SK-N-SH (cell line): ENCODE measurements around the gene TRPC6.

ENCODE experiments used
- CHD2 ChIP-seq: fragments of 150-350 bp; IDR thresholded peaks from 2 replicates; pipeline ENCODE4 v1.6.1; 2018; ENCODE audit warnings: low read length; ENCODE audit not compliant: partially characterized antibody
- EP300 ChIP-seq, 2 experiments: IDR thresholded peaks; 2 replicates each; pipeline versions ENCODE4 v1.4.0 to v1.6.1; 2012; ENCODE audit warnings: borderline replicate concordance in 1 of 2, low read depth in 1 of 2, low read length in 1 of 2
- EZH2phosphoT487 ChIP-seq: fragments of 200-600 bp; sonication (generic); IDR thresholded peaks from 2 replicates; pipeline ENCODE4 v1.6.1; 2017; ENCODE audit warnings: low read depth, mixed run types, mild to moderate bottlenecking, antibody characterized with exemption, moderate library complexity, borderline replicate concordance
- FOSL2 ChIP-seq: IDR thresholded peaks from 2 replicates; pipeline ENCODE4 v1.4.0; 2012; ENCODE audit warnings: low read depth, mild to moderate bottlenecking, moderate library complexity, borderline replicate concordance
- GABPA ChIP-seq: IDR thresholded peaks from 2 replicates; pipeline ENCODE4 v1.4.0; 2012; ENCODE audit warnings: low read depth, mild to moderate bottlenecking
- GATA2 ChIP-seq: sonication (generic); formaldehyde crosslinking; IDR thresholded peaks from 2 replicates; pipeline ENCODE4 v1.5.0; 2020; ENCODE audit warnings: mild to moderate bottlenecking, missing genetic modification reagents
- NRF1 ChIP-seq: IDR thresholded peaks from 2 replicates; pipeline ENCODE4 v1.6.1; 2012; ENCODE audit warnings: low read depth, mild to moderate bottlenecking, low read length
- PBX3 ChIP-seq: IDR thresholded peaks from 2 replicates; pipeline ENCODE4; 2012
- POLR2AphosphoS5 ChIP-seq: IDR thresholded peaks from 2 replicates; pipeline ENCODE4 v1.6.1; 2012; ENCODE audit warnings: low read depth, low read length
- RAD21 ChIP-seq: IDR thresholded peaks from 2 replicates; pipeline ENCODE4 v1.6.1; 2012; ENCODE audit warnings: mild to moderate bottlenecking, low read length
- TAF1 ChIP-seq: IDR thresholded peaks from 2 replicates; pipeline ENCODE4 v1.6.1; 2012; ENCODE audit warnings: low read depth, mild to moderate bottlenecking, low read length, moderate library complexity, borderline replicate concordance
- YY1 ChIP-seq: IDR thresholded peaks from 2 replicates; pipeline ENCODE4 v1.4.0; 2012; ENCODE audit warnings: low read depth, mild to moderate bottlenecking
- TF ChIP-seq, protein P1 (sequence below): fragments of 200-600 bp; sonication (generic); IDR thresholded peaks from 2 replicates; pipeline ENCODE4 v1.6.1; 2017; ENCODE audit warnings: antibody characterized with exemption, mild to moderate bottlenecking, moderate library complexity
- TF ChIP-seq, protein P2 (sequence below): IDR thresholded peaks from 2 replicates; pipeline ENCODE4 v1.4.0; 2012; ENCODE audit warnings: low read depth

DNA sequence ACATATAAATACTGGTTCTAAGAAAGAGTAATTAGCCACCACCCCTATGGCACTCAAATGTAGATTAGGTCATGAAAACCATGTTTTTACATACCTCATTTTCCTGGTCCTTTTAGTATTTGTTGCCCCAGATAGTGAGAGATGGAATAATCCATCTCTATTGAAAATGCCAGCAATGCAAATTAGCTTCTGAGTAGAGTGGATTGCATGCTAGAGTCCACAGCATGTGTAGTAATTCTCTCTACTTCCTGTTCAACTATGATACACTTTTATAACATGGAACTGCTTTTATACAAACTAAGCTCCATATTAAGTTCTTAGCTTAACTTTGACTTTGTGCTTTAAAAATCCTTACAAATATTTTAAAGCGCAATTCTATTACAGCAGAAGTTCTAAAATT lies 73.2 kb downstream of the TRPC6 start:
- TF ChIP-seq, protein P1, sequence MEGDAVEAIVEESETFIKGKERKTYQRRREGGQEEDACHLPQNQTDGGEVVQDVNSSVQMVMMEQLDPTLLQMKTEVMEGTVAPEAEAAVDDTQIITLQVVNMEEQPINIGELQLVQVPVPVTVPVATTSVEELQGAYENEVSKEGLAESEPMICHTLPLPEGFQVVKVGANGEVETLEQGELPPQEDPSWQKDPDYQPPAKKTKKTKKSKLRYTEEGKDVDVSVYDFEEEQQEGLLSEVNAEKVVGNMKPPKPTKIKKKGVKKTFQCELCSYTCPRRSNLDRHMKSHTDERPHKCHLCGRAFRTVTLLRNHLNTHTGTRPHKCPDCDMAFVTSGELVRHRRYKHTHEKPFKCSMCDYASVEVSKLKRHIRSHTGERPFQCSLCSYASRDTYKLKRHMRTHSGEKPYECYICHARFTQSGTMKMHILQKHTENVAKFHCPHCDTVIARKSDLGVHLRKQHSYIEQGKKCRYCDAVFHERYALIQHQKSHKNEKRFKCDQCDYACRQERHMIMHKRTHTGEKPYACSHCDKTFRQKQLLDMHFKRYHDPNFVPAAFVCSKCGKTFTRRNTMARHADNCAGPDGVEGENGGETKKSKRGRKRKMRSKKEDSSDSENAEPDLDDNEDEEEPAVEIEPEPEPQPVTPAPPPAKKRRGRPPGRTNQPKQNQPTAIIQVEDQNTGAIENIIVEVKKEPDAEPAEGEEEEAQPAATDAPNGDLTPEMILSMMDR: no peak
- TF ChIP-seq RAD21 (no peak), PBX3 (no peak), YY1 (no peak), TAF1 (no peak), NRF1 (no peak), POLR2AphosphoS5 (no peak), EP300 (IDR thresholded peaks at IDR 0.05; ENCODE audit: borderline replicate concordance in 1 of 2, low read depth in 1 of 2, low read length in 1 of 2) (no peak), CHD2 (no peak), GABPA (no peak), FOSL2 (no peak), EZH2phosphoT487 (no peak), GATA2 (CRISPR knock-in tag) (no peak)
- TF ChIP-seq, protein P2, sequence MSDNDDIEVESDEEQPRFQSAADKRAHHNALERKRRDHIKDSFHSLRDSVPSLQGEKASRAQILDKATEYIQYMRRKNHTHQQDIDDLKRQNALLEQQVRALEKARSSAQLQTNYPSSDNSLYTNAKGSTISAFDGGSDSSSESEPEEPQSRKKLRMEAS: no peak
